Tibial artery (tissue), 4 donors: Measurements from ENCODE around the gene TEAD1.

ENCODE experiments used
- DNase-seq, 2 donors: peaks; one replicate each; pipeline ENCODE4 v3.0.0-alpha.2; 2019
- H3K27ac ChIP-seq, 2 donors: fragments of 200-600 bp; sonication (generic) in 1 of 2; 1 replicate in 1 of 2; 2 replicates in 1 of 2; pipeline ENCODE4 v1.5.1; 2018 to 2019; ENCODE audit warnings: mild to moderate bottlenecking in 1 of 2
- H3K27me3 ChIP-seq, 2 donors: fragments of 200-600 bp; sonication (generic) in 1 of 2; one replicate each; pipeline versions ENCODE4 v1.5.1 to v1.6.0; 2016 to 2019
- H3K36me3 ChIP-seq, 3 donors: fragments of 200-600 bp; sonication (generic) in 2 of 3; one replicate each; pipeline ENCODE4 v1.5.1; 2016 to 2019; ENCODE audit warnings: mild to moderate bottlenecking in 2 of 3
- H3K4me1 ChIP-seq, 4 donors: fragments of 200-600 bp; sonication (generic) in 2 of 4; 1 replicate in 3 of 4; 2 replicates in 1 of 4; pipeline ENCODE4 v1.5.1; 2016 to 2019
- H3K4me3 ChIP-seq, 2 donors: fragments of 200-600 bp; sonication (generic) in 1 of 2; 1 replicate in 1 of 2; 2 replicates in 1 of 2; pipeline ENCODE4 v1.5.1; 2018 to 2019; ENCODE audit warnings: mild to moderate bottlenecking in 2 of 2
- H3K9me3 ChIP-seq, 3 donors: fragments of 200-600 bp; sonication (generic) in 1 of 3; one replicate each; pipeline ENCODE4 v1.5.1; 2016 to 2019
- intact Hi-C: fragments of 100-400 bp; cut with DNase I; formaldehyde crosslinking; loops from one replicate; pipeline ENCODE4 v1.15.0; 2023; ENCODE audit warnings: low total_unique reads
- TF ChIP-seq, protein P1 (sequence below), 2 experiments: fragments of 200-600 bp in 1 of 2; fragments of 450-650 bp in 1 of 2; IDR thresholded peaks; one replicate each; pipeline ENCODE4 v1.5.1; 2017 to 2019; ENCODE audit warnings: antibody characterized with exemption in 2 of 2, mild to moderate bottlenecking in 1 of 2, moderate library complexity in 1 of 2

TEAD1 gene

DNA sequence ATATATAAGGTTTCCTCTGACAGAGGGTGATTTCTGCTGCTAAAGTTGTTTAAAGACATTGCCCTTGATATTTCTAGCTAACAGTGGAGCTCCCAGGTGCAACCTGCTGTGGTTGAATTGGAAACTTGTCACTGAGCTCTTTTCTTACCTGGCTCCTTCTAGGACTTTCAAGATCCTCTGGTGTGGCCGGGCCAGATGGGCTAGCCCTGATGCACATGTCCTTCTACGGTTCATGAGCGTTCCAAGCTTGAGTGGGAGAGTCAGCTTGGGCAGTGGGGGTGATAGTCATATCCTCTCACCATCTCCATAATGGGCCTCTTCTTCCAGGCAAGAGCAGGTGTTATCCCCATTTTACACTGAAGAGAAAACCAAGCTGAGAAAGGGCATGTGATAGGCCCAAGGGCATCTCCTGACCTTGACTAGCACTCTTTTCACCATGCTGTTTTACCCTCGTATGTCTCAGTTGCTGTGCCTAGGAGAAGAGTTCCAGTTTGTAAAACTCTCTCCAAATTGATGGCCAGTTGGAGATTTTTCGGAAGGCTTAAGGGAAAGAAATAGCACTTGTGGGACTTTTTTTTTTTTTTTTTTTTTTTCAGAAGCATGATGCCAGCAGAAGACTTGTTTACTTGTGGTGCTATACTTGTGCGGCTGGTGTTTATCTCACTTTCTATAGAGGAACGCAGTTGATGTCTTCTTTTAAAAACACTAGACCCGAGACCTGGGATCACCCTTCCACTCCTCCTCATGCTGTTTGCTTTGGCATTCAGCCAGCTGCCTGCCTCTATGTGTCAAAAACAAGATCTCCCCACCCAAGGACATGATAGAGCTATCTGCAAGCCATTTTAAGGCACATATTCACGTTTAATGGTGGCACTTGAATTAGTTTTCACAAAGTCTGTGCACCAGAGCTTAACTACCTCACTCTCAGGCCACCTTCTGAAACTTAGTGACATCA lies 32.6 kb downstream of the TEAD1 start:
- TF ChIP-seq, protein P1, sequence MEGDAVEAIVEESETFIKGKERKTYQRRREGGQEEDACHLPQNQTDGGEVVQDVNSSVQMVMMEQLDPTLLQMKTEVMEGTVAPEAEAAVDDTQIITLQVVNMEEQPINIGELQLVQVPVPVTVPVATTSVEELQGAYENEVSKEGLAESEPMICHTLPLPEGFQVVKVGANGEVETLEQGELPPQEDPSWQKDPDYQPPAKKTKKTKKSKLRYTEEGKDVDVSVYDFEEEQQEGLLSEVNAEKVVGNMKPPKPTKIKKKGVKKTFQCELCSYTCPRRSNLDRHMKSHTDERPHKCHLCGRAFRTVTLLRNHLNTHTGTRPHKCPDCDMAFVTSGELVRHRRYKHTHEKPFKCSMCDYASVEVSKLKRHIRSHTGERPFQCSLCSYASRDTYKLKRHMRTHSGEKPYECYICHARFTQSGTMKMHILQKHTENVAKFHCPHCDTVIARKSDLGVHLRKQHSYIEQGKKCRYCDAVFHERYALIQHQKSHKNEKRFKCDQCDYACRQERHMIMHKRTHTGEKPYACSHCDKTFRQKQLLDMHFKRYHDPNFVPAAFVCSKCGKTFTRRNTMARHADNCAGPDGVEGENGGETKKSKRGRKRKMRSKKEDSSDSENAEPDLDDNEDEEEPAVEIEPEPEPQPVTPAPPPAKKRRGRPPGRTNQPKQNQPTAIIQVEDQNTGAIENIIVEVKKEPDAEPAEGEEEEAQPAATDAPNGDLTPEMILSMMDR (IDR thresholded peaks at IDR 0.05) = no peak
- H3K27me3 ChIP-seq = no peaks in the 10 kb centered on the region
- H3K36me3 ChIP-seq = no peaks in the 10 kb centered on the region
- H3K4me1 ChIP-seq = peaks cover 0 to 28% (median 7%) of the 10 kb centered on the region in 4 donors
- no peak overlapping the region for H3K27ac ChIP-seq
- peak in 1 of 2 donors; percentile 40 for DNase-seq
- no peaks in the 10 kb centered on the region for H3K9me3 ChIP-seq
- no peak overlapping the region for H3K4me3 ChIP-seq
- intact Hi-C loops = no loop called here

- H3K27me3 ChIP-seq = no peaks in the 10 kb centered on the region
- intact Hi-C loops = no loop called here
- H3K27ac ChIP-seq = no peak overlapping the region
- peaks cover 0 to 28% (median 6%) of the 10 kb centered on the region in 4 donors for H3K4me1 ChIP-seq
- no peaks in the 10 kb centered on the region for H3K9me3 ChIP-seq
- no peaks in the 10 kb centered on the region for H3K36me3 ChIP-seq
- H3K4me3 ChIP-seq = no peak overlapping the region
- TF ChIP-seq, protein P1 (IDR thresholded peaks at IDR 0.05) = no peak
- no peak for DNase-seq
These were observed 33.3 kb downstream of the TEAD1 start for GRCh38 chr11:12707500-12707880.

DNA sequence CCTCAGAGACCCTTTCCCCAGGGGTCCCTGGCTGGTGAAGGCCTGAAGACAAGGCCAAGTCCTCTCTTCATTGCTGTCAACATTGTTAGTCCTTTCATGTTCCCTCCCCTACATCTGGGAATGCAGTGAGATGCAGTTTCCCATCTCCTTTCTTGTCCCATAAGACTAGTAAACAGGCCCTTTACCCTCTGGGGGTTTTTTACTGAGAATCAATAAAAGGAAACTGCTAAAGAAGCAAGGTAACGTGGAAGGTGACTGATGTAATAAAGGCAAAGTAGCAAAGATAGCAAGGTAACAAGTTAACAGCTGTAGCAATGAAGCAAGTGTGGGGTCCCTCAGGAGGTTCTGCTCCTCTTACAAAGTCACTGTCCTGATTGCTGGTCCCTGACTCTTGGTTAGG lies 37.3 kb downstream of the TEAD1 start:
- TF ChIP-seq, protein P1 (IDR thresholded peaks at IDR 0.05) = no peak
- intact Hi-C loops = no loop called here

GRCh38 chr11:12712132-12712531 lies 37.9 kb downstream of the TEAD1 start:
- no peak overlapping the region for H3K4me3 ChIP-seq
- peaks cover 0 to 10% (median 2%) of the 10 kb centered on the region in 4 donors for H3K4me1 ChIP-seq
- no peaks in the 10 kb centered on the region for H3K36me3 ChIP-seq
- no peaks in the 10 kb centered on the region for H3K9me3 ChIP-seq
- TF ChIP-seq, protein P1 (IDR thresholded peaks at IDR 0.05) = no peak
- DNase-seq = no peak
- intact Hi-C loops = no loop called here
- H3K27ac ChIP-seq = no peak overlapping the region
- no peaks in the 10 kb centered on the region for H3K27me3 ChIP-seq

More for the DNA sequence above, 37.3 kb downstream of the TEAD1 start:
- Histone ChIP-seq H3K36me3 (no peaks in the 10 kb centered on the region), H3K4me1 (peaks cover 0 to 17% (median 5%) of the 10 kb centered on the region in 4 donors), H3K9me3 (no peaks in the 10 kb centered on the region), H3K27ac (no peak overlapping the region), H3K27me3 (no peaks in the 10 kb centered on the region), H3K4me3 (no peak overlapping the region)
- DNase-seq = no peak

DNA sequence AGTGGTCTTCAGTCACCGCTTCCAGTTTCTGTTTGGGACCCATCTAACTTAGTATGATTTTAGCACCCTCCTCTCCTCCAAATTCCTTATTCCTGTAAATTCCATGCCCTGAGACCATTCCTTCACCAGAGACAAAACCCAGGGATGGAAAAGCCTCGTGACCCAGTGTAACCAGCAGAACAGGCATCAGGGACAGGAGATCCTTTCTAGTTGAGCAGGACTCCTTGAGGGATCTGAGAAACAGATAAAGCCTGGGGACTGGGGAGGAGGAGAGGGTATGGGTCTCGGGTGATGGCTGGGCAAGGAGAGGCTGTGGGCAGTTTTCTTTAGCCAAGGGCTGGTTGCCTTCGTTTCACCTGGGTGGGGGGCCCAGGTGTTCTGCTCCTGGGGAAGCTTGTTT lies 40.9 kb downstream of the TEAD1 start:
- no peaks in the 10 kb centered on the region for H3K27me3 ChIP-seq
- H3K36me3 ChIP-seq = no peaks in the 10 kb centered on the region
- H3K4me1 ChIP-seq = no peaks in the 10 kb centered on the region
- TF ChIP-seq, protein P1 (IDR thresholded peaks at IDR 0.05) = no peak
- H3K4me3 ChIP-seq = no peak overlapping the region
- no peaks in the 10 kb centered on the region for H3K9me3 ChIP-seq
- no peak for DNase-seq
- intact Hi-C loops = no loop called here
- H3K27ac ChIP-seq = no peak overlapping the region
